ENCODE data around the gene FARS2. TPM values are rescaled to one million over a fixed set of nuclear protein-coding genes. Genes with fewer than 3 reads are reported as not detected.

FARS2 gene
- total RNA-seq, 1 experiment from 2014 or later = 17.8 TPM

DNA sequence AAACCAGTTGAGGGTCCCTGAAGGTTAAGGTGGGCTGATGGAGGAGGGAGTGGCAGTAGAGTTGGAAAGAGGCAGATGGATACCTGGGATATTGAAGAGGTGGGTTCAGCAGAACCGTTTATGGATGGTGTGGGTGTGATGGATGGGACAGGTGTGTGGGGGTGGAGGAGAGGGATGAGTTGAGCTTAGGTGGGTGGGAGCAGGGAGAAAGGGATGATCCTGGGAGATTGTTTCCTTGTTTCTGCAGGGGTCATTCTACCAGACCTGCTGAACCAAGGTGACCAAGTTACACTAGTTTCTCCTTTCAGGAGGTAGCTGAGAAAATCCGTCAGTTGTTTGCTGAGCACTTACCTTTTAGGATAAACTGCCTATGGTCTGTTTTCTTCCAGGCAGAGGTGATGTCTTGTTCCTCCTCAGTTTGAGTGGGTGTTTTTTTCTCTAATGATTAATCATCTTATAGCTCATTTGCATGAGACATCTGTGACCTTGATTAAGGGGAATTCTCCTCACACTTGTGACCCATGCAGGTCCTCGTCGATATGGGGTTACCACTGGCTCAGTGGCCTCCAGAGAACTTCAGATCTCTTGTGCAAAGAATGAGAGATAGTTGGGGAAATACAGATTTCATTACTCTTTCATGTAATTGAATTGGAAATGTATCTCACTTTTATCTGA lies 53.0 kb downstream of the FARS2 start:
- no peaks in the 10 kb centered on the region for H3K36me3 ChIP-seq (ENCODE audit: insufficient read depth, low read length, poor library complexity, severe bottlenecking)
- no peaks in the 10 kb centered on the region for H3K9me3 ChIP-seq (ENCODE audit: low read depth, low read length, poor library complexity, severe bottlenecking)
- no peaks in the 10 kb centered on the region for H3K4me1 ChIP-seq (ENCODE audit: insufficient read depth, low read length, poor library complexity, severe bottlenecking)
- no peaks in the 10 kb centered on the region for H3K27me3 ChIP-seq (replicated peaks; ENCODE audit: insufficient read depth, low read depth, low read length, poor library complexity)
- no TSS peak for BruUV-seq (replicated peaks)
- no peak for DNase-seq (ENCODE audit: low spot score)
- intact Hi-C loops (cut with micrococcal nuclease; ENCODE audit: unreplicated experiment) = no loop called here
- H3K4me3 ChIP-seq (ENCODE audit: low read depth, low read length, poor library complexity, severe bottlenecking) = no peak overlapping the region
- TF ChIP-seq EZH2 (IDR thresholded peaks at IDR 0.05; ENCODE audit: borderline replicate concordance, low read depth, low read length, poor library complexity, severe bottlenecking) = no peak
- TF ChIP-seq, protein P1, sequence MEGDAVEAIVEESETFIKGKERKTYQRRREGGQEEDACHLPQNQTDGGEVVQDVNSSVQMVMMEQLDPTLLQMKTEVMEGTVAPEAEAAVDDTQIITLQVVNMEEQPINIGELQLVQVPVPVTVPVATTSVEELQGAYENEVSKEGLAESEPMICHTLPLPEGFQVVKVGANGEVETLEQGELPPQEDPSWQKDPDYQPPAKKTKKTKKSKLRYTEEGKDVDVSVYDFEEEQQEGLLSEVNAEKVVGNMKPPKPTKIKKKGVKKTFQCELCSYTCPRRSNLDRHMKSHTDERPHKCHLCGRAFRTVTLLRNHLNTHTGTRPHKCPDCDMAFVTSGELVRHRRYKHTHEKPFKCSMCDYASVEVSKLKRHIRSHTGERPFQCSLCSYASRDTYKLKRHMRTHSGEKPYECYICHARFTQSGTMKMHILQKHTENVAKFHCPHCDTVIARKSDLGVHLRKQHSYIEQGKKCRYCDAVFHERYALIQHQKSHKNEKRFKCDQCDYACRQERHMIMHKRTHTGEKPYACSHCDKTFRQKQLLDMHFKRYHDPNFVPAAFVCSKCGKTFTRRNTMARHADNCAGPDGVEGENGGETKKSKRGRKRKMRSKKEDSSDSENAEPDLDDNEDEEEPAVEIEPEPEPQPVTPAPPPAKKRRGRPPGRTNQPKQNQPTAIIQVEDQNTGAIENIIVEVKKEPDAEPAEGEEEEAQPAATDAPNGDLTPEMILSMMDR (conservative IDR thresholded peaks at IDR 0.05; ENCODE audit: low read depth, low read length) = no peak
- POLR2A ChIA-PET (ENCODE audit: low non-redundant PET) = no interaction called here
- H3K27ac ChIP-seq (ENCODE audit: low read depth, low read length, poor library complexity, severe bottlenecking) = no peak overlapping the region
- CTCF ChIA-PET = no interaction called here

DNA sequence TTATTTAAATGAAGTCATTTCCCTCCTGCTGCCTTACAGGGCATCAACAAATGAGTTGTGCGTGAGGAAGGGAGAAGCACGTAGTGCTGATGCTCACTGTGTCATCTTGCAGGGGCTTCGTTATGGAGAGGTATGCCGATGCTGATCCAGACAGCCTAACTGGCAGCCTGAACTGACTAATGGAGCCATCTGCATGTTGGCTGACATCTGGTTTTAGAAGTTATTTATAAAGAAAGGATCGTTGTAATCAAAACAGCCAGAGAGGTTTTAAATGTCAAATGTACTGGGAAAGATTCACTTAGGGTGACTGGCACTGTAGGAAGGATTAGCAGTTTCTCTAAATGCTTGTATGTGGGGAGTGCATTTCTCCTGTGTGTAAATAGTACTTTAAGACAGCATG lies 54.6 kb downstream of the FARS2 start:
- ChIA-PET CTCF (no interaction called here), POLR2A (ENCODE audit: low non-redundant PET) (no interaction called here)
- no TSS peak for BruUV-seq (replicated peaks)
- Histone ChIP-seq H3K27me3 (replicated peaks; ENCODE audit: insufficient read depth, low read depth, low read length, poor library complexity) (no peaks in the 10 kb centered on the region), H3K9me3 (ENCODE audit: low read depth, low read length, poor library complexity, severe bottlenecking) (no peaks in the 10 kb centered on the region), H3K27ac (ENCODE audit: low read depth, low read length, poor library complexity, severe bottlenecking) (no peak overlapping the region), H3K36me3 (ENCODE audit: insufficient read depth, low read length, poor library complexity, severe bottlenecking) (no peaks in the 10 kb centered on the region), H3K4me3 (ENCODE audit: low read depth, low read length, poor library complexity, severe bottlenecking) (no peak overlapping the region), H3K4me1 (ENCODE audit: insufficient read depth, low read length, poor library complexity, severe bottlenecking) (no peaks in the 10 kb centered on the region)
- TF ChIP-seq, protein P1 (conservative IDR thresholded peaks at IDR 0.05; ENCODE audit: low read depth, low read length) = no peak
- TF ChIP-seq EZH2 (IDR thresholded peaks at IDR 0.05; ENCODE audit: borderline replicate concordance, low read depth, low read length, poor library complexity, severe bottlenecking) = no peak
- DNase-seq (ENCODE audit: low spot score) = no peak
- intact Hi-C loops (cut with micrococcal nuclease; ENCODE audit: unreplicated experiment) = no loop called here

DNA sequence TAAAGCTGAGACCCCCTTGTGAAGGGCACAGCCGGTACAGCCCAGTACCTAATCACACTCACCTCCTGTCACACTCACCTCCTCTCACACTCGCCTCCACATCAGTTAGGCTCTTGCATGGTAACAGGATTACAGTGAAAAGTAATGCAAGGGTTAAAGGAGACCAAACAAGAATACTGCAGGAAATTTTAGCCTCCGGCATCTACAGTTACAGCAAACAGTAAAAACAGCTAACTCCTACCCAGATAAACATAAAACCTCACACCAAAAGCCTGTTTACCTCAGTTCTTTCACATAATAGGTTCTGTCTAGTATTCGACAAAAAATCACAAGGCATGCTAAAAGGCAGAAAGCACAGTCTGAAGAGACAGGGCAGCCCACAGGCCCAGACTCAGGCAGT lies 55.6 kb downstream of the FARS2 start:
- TF ChIP-seq, protein P1 (conservative IDR thresholded peaks at IDR 0.05; ENCODE audit: low read depth, low read length) = no peak
- TF ChIP-seq EZH2 (IDR thresholded peaks at IDR 0.05; ENCODE audit: borderline replicate concordance, low read depth, low read length, poor library complexity, severe bottlenecking) = no peak
- Histone ChIP-seq H3K27me3 (replicated peaks; ENCODE audit: insufficient read depth, low read depth, low read length, poor library complexity) (no peaks in the 10 kb centered on the region), H3K9me3 (ENCODE audit: low read depth, low read length, poor library complexity, severe bottlenecking) (no peaks in the 10 kb centered on the region), H3K36me3 (ENCODE audit: insufficient read depth, low read length, poor library complexity, severe bottlenecking) (no peaks in the 10 kb centered on the region), H3K4me1 (ENCODE audit: insufficient read depth, low read length, poor library complexity, severe bottlenecking) (no peaks in the 10 kb centered on the region), H3K27ac (ENCODE audit: low read depth, low read length, poor library complexity, severe bottlenecking) (no peak overlapping the region), H3K4me3 (ENCODE audit: low read depth, low read length, poor library complexity, severe bottlenecking) (no peak overlapping the region)
- no peak for DNase-seq (ENCODE audit: low spot score)
- ChIA-PET CTCF (no interaction called here), POLR2A (ENCODE audit: low non-redundant PET) (no interaction called here)
- BruUV-seq (replicated peaks) = no TSS peak
- intact Hi-C loops (cut with micrococcal nuclease; ENCODE audit: unreplicated experiment) = no loop called here

Measured in A673 (cell line).